ENCODE results near the gene SLC30A5.

DNA sequence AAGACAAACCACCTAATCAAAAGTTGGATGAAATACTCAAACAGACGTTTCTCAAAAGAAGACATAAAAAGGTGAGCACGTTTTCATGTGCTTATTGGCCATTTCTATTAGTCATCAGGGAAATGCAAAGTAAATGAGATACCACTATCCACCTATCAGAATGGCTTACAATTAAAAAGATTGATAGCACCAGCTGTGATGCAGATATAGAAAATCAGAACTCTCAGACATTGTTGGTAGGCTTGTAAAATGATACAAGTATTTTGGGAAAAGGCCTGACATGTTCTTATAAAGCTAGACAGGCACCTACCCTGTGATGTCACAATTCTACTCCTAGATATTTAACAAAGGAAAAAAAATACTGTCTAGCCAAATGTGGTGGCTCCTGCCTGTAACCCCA, 44.0 kb upstream of the SLC30A5 start:
- no peak for TF ChIP-seq POLR2A (IDR thresholded peaks at IDR 0.05; ENCODE audit: low read length)
- TF ChIP-seq GATA1 (IDR thresholded peaks at IDR 0.05; ENCODE audit: low read depth, low read length): no peak

Measured in erythroblast (primary cell).